LoVo (cell line): ENCODE measurements around the gene PDK1.

ENCODE experiments used
- DNase-seq: peaks from one replicate; pipeline ENCODE4 v3.0.0-alpha.2; 2016; ENCODE audit warnings: low spot score

The PDK1 gene

GRCh38 chr2:172597176-172597842, 41.4 kb downstream of the PDK1 start:
- no peak for DNase-seq

GRCh38 chr2:172599947-172600346, 44.1 kb downstream of the PDK1 start:
- no peak for DNase-seq

- no peak for DNase-seq
Measured at GRCh38 chr2:172600557-172601008, 44.7 kb downstream of the PDK1 start.

- no peak for DNase-seq
Measured at GRCh38 chr2:172606285-172606684, 50.4 kb downstream of the PDK1 start.

- no peak for DNase-seq
Measured at GRCh38 chr2:172607379-172607928, 51.6 kb downstream of the PDK1 start.

- DNase-seq, result no peak
Measured at GRCh38 chr2:172609488-172609887, 53.6 kb downstream of the PDK1 start.

GRCh38 chr2:172612051-172612450, 56.2 kb downstream of the PDK1 start:
- DNase-seq, result no peak

GRCh38 chr2:172613040-172613439, 57.1 kb downstream of the PDK1 start:
- DNase-seq, result no peak

- DNase-seq, result no peak
Measured at GRCh38 chr2:172613615-172614231, 57.8 kb downstream of the PDK1 start.

GRCh38 chr2:172614932-172615331, 59.0 kb downstream of the PDK1 start:
- no peak for DNase-seq

GRCh38 chr2:172615727-172616261, 59.9 kb downstream of the PDK1 start:
- DNase-seq, result no peak

GRCh38 chr2:172617115-172617514, 61.2 kb downstream of the PDK1 start:
- no peak for DNase-seq

- DNase-seq, result no peak
Measured at GRCh38 chr2:172623249-172623965, 67.5 kb downstream of the PDK1 start.

GRCh38 chr2:172624996-172625395, 69.1 kb downstream of the PDK1 start:
- no peak for DNase-seq

- DNase-seq, result no peak
Measured at GRCh38 chr2:172627181-172627580, 71.3 kb downstream of the PDK1 start.

- DNase-seq, result no peak
Measured at GRCh38 chr2:172628085-172628484, 72.2 kb downstream of the PDK1 start.

GRCh38 chr2:172629586-172629985, 73.7 kb downstream of the PDK1 start:
- no peak for DNase-seq

- no peak for DNase-seq
Measured at GRCh38 chr2:172630181-172630580, 74.3 kb downstream of the PDK1 start.

- no peak for DNase-seq
Measured at GRCh38 chr2:172634477-172634876, 78.6 kb downstream of the PDK1 start.

GRCh38 chr2:172635548-172635947, 79.7 kb downstream of the PDK1 start:
- DNase-seq, result no peak

GRCh38 chr2:172639256-172639655, 83.4 kb downstream of the PDK1 start:
- no peak for DNase-seq

- peak; percentile 14 for DNase-seq
Measured at GRCh38 chr2:172639823-172640222, 83.9 kb downstream of the PDK1 start.

GRCh38 chr2:172640389-172640788, 84.5 kb downstream of the PDK1 start:
- no peak for DNase-seq
